Fibroblast of skin of back (primary cell): ENCODE measurements around the gene ZNF827.
"Not testable (repeated sequence)": the region's sequence is repeated elsewhere in the genome, so short reads cannot be mapped to it uniquely, and the experiment has no call there.

Experiments
- DNase-seq: peaks from one replicate; pipeline ENCODE4 v3.0.0-alpha.2; 2013

Gene ZNF827

DNA sequence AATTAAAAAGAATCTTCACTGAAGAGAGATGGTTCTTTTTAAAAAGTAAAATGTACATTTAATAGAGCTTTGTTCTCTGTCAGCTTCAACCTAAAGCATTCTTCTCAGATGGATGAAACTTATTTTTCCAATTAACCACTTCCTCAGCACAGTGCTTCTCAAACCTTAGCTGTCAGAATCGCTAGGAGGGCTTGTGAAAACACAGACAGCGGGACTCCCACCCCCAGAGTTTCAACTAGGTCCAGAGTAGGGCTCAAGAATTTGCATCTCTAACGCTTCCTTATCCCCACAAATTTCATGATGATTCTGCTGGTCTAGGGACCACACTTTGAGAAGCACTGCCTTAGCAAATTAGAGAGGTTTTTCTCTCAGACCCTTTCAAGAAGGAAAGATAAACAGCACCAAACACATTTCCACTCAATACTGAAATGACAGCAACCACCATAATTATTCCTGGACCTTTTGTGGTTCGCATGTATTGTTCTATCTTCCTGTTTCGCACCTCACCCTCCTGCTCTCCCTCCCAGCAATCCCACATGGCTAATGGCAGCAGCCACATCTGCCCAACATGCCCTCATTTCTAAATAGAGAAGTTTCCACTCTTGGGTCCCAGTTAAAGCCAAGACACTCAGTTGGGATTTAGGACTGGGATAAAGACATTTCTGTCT is 73.2 kb downstream of the ZNF827 start:
- no peak for DNase-seq

DNA sequence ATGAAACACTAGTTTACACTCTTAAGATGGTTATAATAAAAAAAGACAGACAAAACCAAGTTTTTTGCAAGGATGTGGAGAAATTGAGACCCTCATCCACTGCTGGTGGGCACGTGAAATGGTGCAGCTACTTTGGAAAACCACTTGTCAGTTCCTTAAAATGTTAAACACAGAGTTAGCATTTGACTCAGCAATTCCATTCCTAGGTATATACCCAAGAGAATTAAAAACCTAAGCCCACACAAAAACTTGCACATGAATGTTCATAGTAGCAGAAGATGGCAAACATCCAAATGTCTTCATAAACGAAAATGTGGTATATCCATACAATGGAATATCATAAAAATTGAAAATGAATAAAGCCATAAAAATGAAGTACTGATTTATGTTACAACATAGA is 75.4 kb downstream of the ZNF827 start:
- DNase-seq: no peak

DNA sequence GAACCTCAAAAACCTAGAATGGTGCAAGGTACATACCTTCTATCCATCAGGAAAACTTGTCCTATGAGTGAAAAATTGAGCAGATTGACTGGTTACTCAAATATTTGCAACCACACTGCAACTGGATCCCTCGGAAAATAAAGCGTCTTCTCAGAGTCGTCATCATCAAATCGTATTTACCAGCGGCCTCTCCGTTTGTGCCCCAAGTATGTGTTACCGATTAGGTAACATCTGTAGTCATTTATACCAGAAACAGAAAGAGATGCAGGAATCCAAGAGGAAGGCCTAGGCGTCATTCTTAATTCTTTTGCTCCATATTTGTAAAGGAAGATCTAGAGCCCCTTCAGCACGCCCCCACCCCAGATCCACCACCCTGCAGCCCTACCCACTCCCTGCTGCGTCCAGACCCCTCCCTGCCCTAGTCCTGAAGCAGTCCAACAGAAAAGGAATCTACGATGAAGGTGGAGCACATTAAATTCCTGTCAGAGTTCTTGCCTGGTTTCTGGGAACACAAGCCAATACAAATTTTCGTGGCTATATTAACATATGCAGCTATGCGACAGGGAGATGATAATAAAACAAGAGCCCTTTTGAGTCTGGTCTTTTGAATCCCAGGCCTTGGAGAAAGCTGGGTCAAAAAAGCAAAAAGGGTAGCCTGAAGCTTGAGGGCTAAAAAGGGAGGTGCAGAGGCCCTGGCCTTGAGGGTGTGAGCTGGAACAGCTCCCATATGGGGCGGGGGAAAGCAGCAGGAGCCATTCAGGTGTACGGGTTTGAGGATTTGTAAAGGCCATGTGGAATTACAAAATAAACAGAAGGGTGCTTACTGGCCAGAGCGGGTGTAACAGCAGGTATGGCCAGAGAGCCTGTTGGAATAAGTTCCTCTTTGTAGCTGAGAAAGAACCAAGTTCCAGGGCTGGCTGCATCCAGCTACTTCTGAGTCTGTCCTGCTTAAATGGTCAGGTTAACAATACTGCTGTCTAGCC is 77.0 kb downstream of the ZNF827 start:
- peak; percentile 42 for DNase-seq

DNA sequence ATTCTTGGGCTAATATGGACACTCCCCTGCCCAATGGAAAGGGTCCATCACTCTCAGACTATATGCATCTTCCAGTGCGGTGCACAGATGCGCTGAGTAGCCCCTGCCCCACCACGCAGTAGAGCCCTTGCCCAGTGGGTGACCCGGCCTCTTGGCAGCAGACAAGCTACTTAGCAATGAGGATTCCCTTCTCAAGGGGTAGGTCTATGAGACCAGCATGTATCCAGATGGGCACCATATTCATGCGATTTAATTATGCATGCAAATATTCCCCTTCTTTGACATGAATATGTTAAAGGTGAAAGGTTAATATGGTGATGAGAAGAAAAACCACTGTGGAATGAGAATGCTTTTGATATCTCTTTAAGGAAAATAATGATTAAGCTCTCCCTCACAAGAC is 77.7 kb downstream of the ZNF827 start:
- no peak for DNase-seq

DNA sequence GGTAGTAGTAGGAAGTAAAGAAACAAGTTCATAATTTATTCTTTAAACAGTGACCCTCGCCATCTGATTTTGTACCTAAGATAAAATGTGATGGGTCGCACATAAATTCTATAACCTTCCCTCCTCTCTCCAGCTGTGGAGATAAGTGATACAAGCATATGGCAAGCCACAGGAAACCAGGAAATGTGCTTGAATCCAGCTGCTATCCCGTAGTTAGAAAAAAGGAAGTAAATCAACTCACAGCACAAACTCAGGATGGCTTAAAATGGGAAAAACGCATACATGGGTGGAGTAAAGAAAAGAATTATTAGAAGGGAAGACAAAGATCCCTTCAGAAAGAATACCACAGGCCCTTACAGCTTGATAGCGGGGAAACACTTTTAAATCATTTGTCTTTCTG is 78.2 kb downstream of the ZNF827 start:
- no peak for DNase-seq

DNA sequence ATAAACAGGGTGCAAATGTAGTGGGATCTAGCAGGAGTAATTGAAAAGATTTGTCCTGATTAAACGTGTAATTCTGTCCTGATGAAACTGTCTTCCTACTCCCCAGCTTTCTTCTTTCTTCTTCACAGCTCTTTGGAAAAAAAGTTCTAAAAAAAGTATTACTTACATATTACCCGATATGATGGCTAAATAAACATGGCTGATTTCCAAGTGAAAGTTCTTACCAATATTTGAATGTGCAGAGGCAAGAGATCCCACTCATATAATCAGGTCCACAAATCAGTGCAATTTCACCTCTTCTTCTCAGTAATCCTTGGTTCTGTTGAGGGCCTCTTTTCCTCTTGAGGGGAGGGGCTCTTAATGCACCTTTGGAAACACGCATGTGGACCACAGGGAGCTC is 78.7 kb downstream of the ZNF827 start:
- DNase-seq: no peak

DNA sequence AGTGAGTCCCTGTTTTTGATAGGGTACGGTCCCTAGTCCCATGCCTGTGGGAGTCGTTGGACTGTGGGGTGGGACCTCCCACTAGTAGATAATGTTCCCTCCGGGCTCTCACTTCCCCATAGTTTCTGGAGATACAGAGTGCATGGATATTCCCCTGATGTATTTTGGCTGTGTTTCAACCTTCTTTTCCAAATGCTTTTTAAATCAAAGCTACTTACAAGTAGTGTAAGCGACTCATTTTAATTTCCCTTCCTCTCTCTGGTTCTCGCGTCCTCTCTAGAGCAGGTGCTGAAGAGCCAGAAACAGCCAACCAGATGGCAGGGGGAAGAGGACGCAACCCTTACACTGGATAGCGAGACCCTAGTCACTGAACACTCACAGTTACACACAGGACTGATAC is 79.2 kb downstream of the ZNF827 start:
- no peak for DNase-seq

DNA sequence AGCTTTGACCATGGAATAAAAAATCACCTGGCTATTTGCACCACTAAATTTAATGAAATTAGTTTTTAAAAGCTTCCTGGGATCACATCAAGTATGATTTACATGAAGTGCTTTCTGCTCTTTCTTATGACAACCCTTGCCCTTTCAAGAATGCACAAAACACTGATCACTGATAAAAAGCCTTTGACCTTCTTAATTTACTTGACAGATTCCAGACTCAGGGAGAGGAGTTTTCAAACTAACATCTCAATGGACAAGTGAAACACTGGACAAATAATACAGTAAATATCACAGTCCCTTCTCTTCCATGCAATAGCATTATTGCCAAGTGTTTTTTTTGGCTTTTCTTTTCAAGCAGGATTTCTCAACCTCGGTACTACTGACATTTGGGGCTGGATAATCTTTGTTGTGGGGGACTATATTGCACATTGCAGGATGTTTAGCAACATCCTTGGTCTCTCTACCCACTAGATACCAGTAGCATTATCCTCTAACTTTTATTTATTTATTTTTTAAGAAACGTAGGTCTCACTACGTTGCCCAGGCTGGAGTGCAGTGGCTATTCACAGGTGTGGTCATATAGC is 86.3 kb downstream of the ZNF827 start:
- DNase-seq: no peak

DNA sequence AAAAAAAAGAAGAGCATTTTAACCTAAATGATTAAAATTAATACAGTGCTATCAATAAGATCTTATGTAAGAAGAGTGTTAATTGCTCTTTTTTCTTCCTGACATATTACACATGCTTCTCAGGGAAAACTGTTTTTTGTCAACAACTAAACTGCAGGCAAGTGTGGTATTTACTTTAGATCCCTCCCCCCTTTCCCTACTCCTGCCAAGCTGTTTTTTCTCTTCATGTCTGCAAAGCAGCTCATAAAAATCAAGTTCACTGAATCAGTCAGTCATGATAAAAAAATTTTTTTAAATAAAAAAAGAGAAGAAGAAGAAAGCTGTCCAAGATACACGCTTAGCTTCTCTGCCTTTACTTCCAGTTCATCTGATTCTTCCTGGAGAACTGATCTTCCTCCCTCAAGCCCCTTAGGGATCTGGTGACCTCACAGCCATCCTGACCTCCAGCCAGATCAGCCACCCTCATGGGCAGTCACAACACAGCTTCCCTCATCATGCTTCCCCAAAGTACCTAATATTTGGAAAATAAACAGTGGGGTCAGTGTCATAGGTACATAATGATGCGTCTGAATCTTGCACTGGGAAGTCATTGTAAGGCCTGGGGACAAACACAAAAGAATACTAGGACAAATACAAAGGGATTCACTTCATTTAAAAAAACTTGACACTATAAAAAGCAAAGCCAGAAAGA is 87.0 kb downstream of the ZNF827 start:
- DNase-seq: no peak

DNA sequence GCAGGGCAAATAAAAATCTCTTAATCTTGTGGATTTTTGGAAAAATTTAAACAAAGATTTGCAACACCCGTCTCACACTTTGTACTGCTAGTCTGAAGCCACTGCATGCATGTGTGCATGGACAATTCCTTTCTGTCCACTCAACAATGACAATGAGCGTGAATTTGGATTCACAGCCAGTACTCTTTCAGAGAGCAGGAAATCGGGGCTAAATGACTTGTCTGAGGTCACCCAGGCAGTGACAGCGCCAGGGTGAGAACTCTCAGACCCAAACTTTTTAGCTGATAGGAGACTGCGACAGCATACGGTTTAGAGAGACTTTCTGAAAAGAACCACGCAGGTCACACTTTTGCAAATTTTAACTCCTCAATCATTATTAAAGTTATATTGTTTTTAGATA is 90.9 kb downstream of the ZNF827 start:
- DNase-seq: no peak

DNA sequence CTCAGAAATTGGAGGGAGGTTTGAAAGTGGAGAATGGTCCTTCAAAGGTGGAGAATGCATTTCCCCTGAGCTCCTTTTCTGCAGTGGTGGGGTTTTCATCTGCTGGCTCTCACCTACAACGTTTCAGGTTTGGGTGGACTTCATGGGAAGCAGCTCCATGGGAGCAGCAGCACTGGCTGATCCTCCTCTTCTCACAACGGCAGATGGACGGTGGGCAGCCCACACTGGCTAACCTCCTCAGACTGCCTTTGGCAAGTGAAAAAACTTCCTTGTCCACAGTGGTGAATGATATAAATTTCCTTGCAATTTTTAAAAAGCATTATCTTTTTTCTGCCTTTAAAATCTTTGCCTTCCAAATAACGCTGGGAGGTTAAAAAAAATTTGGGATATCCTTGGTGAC is 93.5 kb downstream of the ZNF827 start:
- DNase-seq: no peak

DNA sequence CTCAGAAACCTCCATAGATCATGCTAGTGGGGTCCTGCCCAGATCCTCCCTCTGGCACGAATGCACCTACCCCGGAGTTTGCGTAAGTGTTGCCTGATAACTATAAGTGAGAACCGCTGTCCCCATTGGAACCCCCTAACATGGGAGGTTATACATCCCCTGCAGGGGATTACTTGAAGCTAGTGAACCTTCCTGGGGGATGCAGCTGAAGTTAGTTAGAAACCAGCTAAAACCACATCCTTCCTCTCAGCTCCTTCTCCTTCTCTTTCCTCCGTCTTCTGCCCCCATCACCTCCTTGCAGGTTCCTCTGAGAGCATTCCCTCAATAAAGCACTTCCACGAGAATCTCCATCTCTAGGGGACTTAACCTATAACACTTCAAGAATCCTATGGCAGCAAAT is 95.0 kb downstream of the ZNF827 start:
- no peak for DNase-seq

DNA sequence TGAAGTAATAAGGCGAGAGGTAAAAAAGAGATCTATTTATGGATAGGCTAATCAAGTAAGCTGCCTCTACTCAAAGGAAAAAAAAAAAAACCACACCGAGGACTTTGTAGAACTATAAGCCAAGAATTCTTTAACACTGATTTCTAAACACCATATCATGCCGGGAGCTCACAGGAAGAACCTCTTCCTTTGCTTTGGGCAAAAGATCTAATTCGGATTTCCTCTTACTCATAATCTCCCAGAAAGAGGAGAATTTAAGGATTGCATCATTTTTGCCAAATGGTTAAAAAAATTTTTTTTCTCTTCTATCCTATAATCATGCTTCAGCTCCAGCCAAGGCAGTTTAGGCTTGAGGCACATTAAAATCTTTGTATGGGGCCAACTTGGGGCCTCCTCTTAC is 95.5 kb downstream of the ZNF827 start:
- DNase-seq: peak; percentile 87

DNA sequence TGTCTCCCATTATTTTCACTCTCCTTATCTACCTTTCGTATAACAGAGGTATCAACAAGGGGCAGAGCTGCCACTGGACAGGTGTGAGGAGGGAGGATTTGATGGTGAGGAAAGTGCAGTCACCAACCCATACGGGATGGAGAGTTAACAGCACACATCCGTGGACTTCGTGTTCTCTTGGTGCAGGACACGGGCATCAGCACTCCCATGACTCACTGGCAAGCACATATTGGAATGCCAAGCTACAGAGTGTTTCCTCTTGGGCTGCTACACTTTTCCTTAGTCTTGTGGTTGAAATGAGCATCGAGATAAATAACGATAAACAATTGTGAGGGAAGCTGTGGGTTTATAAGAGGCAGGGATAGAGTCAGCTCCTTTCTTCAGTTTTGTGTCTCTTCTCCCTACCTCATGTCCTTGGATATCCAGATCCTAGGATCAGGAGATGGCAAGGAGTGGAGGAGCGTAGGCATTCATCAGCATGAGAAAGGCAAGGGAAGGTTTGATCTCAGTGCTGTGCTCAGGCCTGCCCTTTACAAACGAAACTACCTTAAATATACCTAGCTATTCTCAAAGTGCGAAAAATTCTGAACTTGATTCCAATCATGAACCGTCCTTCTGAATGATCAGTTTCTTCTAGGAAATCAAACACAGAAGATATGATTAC is 96.3 kb downstream of the ZNF827 start:
- peak; percentile 30 for DNase-seq

DNA sequence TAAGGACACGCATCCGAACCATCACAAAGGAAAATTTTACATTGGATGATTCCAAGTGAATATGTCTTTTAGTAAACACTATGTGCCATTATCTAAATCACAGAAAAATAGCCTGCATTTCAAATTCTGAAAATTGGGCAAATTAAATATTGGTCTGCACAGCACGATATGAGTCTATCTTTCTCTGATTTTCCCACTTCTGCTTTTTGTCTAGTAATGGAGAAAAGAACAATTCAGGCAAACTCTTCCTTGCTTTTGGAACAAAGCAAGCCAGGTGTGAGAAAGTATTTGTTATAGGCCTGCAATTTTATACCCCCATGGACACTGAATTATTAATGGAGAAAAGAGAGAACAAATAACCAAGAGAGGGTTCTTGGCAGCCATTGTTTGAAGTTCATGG is 97.8 kb downstream of the ZNF827 start:
- DNase-seq: no peak

DNA sequence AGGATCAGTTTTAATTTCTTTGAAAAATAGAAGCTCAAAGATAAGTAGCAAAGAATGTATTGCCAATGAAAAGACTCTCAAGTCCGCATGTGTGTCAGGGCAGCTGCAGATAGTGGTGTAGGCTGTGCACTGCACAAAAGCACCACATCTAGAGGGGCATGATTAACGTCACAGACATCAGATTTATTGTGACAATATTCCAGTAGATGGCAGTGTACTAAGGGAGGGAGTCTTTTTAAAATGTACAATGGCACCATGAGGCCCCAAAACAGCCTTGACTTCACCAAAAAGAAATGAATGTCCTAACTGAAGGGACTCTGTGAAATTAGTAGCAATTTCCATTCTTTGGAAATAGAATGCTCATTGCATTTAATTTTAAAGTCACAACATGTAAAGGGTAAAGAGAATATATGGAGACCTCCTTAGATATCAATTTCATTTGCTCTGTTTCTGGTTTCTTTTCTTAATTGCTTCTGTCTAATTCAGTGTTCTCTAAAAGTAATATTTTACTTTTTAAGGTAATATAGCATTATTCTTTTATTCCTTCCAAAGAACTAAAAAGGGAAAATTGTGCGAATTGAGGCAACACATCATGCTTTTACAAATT is 98.4 kb downstream of the ZNF827 start:
- DNase-seq: peak; percentile 67

DNA sequence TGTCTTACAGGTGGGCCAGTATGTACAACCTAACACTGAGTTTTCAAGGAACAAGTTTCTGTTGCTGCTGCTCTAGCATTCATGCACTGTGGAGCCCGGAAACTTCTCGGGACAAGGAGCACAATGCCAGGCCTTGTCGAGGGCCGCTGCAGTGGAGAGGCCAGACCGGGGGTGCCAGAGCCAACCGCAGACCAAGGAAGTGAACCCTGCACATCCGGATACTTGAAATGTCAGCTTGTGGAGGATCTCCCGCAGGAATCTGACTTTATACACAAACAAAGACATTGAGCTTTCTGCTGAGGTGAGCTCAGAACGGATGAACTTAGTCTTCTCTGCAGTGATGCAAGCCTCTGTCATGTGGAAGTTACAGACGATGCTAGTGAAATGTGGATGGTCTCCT is 99.5 kb downstream of the ZNF827 start:
- no peak for DNase-seq

DNA sequence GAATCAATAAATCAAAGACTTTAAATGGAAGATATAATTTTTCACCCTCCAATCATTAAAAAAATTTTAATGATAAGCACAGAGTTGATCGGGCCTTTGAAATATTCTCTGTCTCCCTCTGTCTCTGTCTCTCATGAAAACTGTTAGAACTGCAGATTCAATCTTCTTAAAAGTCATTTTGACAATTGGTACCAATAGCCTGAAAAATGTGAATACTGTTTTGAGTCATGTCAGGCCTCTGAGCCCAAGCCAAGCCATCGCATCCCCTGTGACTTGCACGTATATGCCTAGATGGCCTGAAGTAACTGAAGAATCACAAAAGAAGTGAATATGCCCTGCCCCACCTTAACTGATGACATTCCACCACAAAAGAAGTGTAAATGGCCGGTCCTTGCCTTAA is 106.2 kb downstream of the ZNF827 start:
- not testable (repeated sequence) for DNase-seq

DNA sequence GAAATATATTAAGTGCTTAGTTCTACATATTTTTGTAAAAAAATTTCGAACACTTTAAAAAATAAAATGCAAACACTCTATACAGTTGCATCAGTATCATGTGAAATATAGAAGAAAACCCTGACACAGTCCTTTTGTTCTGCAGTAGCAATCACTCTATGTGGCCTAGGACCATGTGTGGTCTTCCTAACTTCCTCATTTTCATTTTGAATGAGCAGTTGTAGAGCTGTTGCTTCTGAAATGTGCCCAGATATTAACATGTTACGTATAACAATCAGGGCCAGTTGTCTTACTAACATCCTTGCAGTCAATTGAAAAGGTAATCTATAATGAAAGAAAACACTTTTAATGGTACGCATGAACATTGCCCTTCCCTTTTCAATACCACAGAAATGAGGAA is 107.9 kb downstream of the ZNF827 start:
- no peak for DNase-seq

DNA sequence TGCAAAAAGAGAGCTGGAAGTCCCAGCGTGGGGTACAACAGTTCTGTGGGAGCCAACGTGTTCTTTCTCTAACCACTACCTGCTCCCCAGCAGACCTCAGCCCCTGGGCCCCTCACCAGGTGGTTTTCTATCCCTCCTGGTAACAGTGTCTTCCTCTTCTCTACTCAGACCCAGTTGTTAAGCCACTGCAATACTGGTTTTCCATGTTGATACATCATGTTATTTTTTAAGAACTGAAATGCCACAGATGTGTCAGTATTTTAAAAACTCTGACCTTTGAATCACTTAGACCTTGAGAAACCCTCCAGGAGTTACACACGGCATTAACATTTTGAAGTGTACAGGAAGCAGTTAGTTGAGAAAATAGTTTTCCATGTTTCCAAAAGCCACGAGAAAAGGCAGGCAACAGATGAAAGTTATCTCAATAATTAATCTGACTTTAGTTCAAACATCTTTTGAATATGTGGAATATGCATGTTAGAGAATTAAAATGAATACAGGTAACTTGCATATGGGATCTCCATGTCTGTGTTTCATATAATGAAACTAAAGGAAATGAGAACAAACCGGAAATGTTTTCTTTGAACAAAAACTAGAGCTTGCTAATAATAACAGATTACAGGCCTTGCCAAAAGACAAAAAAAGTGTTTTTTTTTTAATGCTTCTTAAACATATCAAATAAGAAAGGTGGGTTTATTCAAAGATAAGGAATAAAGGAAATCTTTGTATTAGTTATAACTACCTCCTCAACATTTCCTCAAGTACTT is 108.8 kb downstream of the ZNF827 start:
- peak; percentile 18 for DNase-seq

DNA sequence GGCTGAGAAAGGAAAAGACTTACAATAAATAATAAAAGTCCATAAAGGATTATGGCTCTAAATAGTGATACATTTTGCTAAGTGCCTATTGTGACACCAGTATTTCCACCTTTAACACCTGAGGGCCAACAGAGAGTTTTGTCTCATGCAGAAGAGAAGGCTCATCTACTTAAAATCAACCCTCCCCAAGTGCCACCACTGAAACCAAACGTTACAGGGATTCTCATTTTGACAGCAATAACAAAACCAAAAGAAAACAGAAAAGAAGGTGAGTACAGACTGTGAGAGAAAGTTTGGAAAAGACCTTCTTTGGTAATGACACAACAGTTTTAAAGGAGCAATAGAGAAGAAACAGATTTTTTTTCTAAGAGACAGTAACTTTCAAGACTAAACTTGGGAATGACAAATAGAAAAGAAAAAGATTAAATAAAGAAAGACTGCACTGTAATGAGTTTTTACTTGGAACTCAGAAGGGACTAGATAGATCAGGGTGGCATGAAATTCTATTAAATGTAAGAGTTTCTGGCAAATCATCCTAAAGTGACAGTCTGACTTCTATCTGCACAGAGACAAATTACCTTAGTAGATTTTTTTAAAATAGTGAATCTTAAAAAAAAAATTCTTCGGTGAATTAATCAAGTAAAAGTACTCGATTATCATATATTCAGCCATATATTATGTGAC is 109.7 kb downstream of the ZNF827 start:
- no peak for DNase-seq
